HG02763 (cell line): ENCODE results near the gene POLR2A.
A peak's percentile ranks its signal among the peaks of the same experiment; 100 is the strongest.
"Not testable (repeated sequence)": the region's sequence is repeated elsewhere in the genome, so short reads cannot be mapped to it uniquely, and the experiment has no call there.

ENCODE experiments used
- ATAC-seq: cut with Tn5 transposase; IDR thresholded peaks from one replicate; pipeline ENCODE4 v1.9.1; 2021; ENCODE audit warnings: mild to moderate bottlenecking, moderate library complexity; ENCODE audit not compliant: unreplicated experiment

POLR2A gene

GRCh38 chr17:7478276-7479212, 5.6 kb upstream of the POLR2A start:
- no peak for ATAC-seq

- ATAC-seq = no peak
These were observed 4.7 kb upstream of the POLR2A start, which contains the start of gene ZBTB4 for GRCh38 chr17:7479213-7480088. Gene ZBTB4, minus strand, starts transcription at chr17:7479631. Its CDS starts 12,830 bp downstream, at chr17:7466801.

- no peak for ATAC-seq
These were observed 4.1 kb upstream of the POLR2A start for GRCh38 chr17:7480089-7480384.

- ATAC-seq = not testable (repeated sequence)
These were observed 2.9 kb upstream of the POLR2A start, which contains the start of gene SLC35G6 for GRCh38 chr17:7481275-7481674. Gene SLC35G6, plus strand, starts transcription at chr17:7481446. Its CDS starts 71 bp downstream, at chr17:7481517.

GRCh38 chr17:7481842-7482741, 2.1 kb upstream of the POLR2A start:
- ATAC-seq = not testable (repeated sequence)

- not testable (repeated sequence) for ATAC-seq
These were observed 1.5 kb upstream of the POLR2A start for GRCh38 chr17:7482742-7483088.

GRCh38 chr17:7483255-7484066, 705 bp upstream of the POLR2A start:
- peak; percentile 27 for ATAC-seq

- no peak for ATAC-seq
These were observed 782 bp downstream of the POLR2A start for GRCh38 chr17:7484919-7485377.

- ATAC-seq = no peak
These were observed 2.0 kb downstream of the POLR2A start for GRCh38 chr17:7486181-7486580.

- ATAC-seq = no peak
These were observed 6.0 kb downstream of the POLR2A start for GRCh38 chr17:7490144-7490543.

- no peak for ATAC-seq
These were observed 7.4 kb downstream of the POLR2A start for GRCh38 chr17:7491583-7491982.

GRCh38 chr17:7493941-7494340, 9.8 kb downstream of the POLR2A start:
- ATAC-seq = no peak

- no peak for ATAC-seq
These were observed 11.8 kb downstream of the POLR2A start for GRCh38 chr17:7495906-7496434.

GRCh38 chr17:7496470-7497183, 12.5 kb downstream of the POLR2A start:
- no peak for ATAC-seq

GRCh38 chr17:7497228-7497627, 13.1 kb downstream of the POLR2A start:
- no peak for ATAC-seq

GRCh38 chr17:7497636-7498035, 13.5 kb downstream of the POLR2A start:
- no peak for ATAC-seq

GRCh38 chr17:7499161-7499560, 15.0 kb downstream of the POLR2A start:
- ATAC-seq = no peak

- ATAC-seq = no peak
These were observed 17.6 kb downstream of the POLR2A start for GRCh38 chr17:7501729-7502128.
